Epidermal melanocyte (primary cell): ENCODE data around the gene NUP58.
"Not testable (repeated sequence)": the region's sequence is repeated elsewhere in the genome, so short reads cannot be mapped to it uniquely, and the experiment has no call there.

Experiments
- DNase-seq: peaks from one replicate; pipeline ENCODE4 v3.0.0; 2011; ENCODE audit warnings: low spot score; ENCODE audit not compliant: insufficient read length

NUP58 gene

DNA sequence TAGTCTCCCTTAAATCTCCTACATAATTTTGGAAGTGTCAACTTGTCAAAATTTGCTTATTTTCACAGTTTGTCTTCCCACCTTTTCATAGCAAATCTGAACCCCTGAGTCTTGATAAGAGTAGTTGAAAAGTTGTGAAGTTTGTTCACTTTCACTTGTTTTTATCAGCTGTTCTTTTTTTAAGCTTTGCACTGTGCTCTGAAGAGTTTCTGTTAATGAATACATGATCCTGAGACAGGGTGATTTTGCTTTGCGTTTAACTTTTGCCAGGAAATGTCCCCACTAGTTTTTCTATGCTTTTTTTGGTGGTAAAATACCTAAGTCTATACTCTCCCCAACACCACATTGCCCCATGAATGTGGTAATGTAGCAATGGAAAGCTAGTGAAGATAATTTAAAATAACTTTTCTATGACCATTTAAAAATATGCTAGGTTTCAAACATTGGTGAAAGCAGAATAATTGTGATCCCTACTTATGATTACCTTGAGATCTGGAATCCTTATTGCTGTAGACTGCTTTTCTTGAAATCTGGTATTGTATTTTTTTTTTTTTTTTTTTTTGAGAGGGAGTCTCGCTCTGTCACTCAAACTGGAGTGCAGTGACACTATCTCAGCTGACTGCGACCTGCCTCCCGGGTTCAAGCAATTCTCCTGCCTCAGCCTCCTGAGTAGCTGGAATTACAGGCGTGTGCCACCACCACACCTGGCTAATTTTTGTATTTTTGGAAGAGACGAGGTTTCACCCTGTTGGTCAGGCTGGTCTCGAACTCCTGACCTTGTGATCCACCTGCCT is 5.4 kb downstream of the NUP58 start:
- DNase-seq: no peak

DNA sequence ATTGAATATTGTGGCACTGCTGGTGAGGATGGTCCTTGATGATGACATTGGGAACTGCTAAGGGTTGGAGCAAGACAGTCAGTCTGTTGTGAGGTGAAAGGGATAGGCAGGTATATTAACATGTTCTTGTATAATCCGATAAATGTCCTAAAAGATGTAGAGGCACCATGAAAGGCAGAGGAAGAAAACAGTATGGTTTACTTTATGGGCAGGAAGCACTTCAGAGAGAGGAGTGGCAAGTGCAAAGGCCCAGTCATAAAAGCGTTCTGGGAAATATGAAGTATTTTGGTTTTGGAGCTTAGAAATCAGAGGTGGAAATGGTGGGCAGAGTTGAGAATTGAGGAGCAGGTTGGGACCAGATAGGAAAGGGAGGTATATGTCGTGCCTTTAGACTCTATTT is 9.5 kb downstream of the NUP58 start:
- no peak for DNase-seq

DNA sequence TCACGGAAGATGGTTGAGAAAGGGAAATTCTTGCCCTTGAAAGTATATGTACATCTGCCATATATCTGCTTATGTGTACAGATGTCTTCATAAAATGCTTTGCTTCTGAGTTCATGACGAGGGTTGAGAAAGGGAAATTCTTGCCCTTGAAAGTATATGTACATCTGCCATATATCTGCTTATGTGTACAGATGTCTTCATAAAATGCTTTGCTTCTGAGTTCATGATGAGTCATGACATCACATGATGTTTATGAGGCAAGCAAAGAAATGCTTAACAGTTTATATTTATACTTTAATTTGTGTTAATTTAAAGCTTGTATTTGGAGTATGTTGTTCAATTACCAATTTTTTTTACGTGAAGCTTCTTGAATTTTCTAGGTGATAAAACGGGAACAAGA is 17.5 kb downstream of the NUP58 start:
- not testable (repeated sequence) for DNase-seq

DNA sequence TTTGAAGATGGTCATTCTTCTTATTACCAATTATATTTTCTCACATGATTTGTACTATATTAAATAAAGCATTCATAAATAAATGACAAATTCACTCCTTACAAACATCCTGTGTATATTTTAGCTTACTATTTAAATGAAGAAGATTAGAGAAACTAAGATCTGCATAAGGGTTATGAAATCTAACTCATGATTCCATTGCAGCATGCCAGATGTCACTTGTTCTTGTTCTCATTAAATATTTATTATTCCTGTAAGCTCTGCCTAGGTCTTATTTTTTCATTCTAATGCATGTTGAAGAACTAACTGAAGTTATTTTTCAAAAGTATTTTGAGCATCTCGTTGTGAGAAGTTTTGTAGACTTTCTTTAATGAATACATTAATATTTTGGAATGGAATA is 18.3 kb downstream of the NUP58 start:
- DNase-seq: no peak

DNA sequence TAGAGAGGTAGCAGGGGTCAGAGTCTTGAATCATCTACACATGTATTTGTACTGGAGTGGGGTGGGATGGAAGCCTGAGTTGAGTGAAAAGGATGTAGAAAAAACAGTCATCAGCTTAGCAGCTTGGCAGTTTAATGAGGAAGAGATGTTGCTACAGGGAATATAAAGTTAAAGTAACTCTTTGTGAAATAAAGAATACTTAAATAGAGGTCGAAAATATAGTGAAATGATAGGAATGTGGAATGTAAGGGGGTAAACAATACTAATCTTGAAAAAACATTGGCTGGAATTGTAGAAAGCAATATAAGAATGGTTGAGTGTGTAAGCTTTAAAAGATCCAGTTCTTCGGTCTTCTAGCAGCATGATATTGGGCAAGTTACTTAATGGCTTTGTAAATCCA is 22.7 kb downstream of the NUP58 start:
- no peak for DNase-seq

DNA sequence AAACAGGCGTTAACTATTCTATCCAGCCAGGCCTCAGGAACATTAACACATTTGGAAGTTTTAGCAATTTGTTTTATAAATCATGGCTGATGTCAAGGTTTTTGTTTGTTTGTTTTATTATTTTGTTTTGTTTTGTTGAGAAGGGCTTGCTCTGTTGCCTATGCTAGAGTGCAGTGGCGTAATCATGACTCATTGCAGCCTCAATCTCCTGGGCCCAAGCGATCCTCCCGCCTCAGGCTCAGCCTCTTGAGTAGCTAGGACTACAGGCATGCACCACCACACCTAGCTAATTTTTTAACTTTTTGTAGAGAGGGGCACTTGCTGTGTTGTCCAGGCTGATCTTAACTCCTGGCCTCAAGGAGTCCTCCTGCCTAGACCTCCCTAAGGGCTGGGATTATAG is 28.3 kb downstream of the NUP58 start:
- DNase-seq: no peak

DNA sequence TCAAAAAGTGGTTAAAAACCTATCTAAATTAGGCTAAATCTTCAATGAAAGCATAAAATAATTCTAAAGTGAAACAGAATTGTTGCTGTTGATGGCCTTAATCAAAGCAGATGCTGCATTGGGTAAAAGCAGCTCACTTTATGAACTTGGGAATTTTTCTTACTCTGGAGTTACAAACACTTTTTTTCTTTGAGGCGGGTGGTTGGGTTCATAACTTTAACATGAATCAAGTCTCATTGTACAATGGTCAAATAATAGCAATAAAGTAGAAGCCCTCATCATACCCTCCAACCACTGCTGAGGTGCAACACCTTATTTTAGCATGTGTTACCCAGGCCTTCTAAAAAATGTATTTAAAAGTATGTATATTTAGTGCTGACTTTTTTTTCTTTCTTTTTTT is 29.1 kb downstream of the NUP58 start:
- DNase-seq: no peak

DNA sequence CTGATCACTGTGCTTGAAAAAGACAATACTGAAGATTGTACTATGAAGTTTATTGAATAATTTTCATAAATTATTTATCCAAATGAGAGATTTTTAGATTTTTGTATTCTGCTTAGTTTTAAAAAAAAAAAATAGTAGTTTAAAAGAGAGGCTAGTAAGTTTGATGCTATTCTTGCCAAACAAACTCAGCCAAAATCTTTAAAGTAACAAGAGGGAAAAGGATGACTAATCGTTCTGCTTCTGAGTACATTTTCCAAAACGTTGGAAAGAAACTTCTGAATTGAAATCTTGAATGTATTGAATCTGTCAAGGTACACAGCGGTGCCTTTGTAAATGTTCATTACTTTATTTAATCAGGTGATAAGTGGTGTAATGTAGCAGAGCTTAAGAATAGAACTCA is 34.4 kb downstream of the NUP58 start:
- DNase-seq: no peak

DNA sequence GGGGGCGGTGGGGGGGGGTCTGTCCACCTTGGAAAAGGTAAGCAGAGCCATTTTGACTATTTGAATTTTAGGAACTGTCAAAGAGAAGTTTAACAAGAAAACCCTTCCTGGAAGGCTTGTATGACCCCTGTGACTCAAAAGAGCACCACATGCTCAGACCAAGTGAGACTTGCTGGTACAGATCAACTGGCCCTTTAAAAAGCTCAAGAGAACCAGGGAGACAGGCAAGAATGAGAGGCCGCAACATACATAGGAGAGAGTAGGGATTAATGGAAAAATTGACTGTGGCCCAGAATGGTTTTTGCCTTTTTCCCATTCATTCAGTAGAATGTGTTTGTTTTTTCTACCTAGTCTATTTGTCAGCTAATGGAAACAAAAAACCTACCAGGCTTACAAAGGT is 44.2 kb downstream of the NUP58 start:
- DNase-seq: no peak

DNA sequence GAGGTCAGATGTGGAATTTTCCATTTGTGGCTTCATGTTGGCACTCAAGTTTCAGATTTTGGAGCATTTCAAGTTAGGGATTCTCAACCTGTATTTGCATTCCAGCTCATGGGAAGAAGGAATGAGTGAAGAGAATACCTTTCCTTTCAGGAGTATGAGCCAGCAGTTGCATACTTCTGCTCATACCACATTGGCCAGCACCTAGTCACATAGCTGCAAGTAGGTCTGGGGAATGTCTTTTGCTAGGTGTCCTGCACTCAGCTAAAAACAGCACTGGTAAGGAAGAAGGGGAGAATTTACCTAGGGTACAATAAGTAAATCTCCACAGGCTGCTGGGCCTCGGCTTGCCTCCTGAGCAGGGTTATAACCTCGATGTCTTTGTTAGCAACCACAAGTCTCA is 45.7 kb downstream of the NUP58 start:
- no peak for DNase-seq

DNA sequence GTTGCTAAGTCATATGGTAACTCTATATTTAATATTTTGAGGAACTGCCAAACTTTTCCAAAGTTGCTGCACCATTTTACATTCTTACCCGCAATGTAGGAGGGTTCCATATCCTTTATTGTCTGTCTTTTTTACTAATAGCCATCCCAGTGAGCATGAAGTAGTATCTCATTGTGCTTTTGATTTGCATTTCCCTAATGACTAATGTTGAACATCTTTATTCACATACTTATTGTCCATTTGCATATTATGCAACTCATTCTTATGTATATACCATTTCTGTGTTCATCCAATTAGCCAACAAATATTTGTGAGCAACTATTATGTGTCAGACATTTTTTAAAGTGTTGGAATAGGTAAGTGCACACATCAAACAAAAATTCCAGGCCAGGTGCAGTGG is 50.0 kb downstream of the NUP58 start:
- DNase-seq: no peak

DNA sequence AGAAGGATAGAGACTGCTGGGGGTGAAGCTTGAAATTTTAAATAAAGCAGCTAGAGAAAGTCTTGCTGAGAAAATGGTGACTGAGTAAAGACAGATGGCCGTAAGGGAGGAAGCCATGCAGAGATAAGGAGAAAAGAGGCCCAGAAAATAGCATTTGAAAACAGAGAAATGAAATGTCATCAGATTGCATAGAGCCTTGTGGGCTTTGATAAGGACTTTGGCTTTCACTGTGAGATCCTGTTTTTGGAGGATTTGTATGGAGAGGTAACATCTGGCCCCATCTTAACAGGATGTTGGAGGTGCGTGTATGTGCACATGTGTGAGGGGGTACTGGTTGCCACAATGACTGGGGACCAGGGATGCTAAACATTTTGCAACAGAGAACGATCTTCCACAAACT is 50.8 kb downstream of the NUP58 start:
- no peak for DNase-seq

DNA sequence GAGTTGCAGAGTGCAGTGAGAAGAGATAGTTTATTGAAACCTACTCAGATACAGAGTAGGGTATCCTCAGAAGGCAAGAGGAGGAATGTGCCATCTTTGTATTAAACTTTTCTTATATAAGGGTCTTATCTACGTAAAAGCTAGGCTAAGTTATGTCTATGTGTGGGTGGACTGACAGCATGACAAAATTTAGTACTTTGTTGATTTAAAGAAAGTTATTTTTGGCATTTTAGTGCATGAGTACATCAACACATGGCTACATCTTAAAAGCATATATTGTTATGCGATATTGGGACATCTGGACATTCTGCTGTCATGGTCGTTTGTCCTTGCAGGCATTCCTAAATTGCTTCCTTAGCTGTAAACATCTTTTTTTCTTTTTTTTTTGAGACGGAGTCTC is 51.4 kb downstream of the NUP58 start:
- no peak for DNase-seq

DNA sequence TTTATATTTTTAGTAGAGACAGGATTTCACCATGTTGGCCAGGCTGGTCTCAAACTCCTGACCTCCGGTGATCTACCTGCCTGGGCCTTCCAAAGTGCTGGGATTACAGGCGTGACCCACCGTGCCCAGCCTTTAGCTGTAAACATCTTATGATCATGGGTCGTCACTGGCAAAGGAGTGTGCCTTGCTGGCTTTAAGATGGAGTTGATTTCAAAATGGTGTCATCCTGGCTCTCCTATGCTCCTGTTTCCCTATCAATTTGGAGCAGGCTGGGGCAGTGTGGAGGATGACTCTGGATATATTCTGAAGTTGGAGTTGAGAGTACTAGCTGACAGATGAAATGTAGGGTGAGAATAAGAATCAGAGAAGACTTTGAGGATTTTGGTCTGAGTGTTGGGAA is 51.9 kb downstream of the NUP58 start:
- no peak for DNase-seq

DNA sequence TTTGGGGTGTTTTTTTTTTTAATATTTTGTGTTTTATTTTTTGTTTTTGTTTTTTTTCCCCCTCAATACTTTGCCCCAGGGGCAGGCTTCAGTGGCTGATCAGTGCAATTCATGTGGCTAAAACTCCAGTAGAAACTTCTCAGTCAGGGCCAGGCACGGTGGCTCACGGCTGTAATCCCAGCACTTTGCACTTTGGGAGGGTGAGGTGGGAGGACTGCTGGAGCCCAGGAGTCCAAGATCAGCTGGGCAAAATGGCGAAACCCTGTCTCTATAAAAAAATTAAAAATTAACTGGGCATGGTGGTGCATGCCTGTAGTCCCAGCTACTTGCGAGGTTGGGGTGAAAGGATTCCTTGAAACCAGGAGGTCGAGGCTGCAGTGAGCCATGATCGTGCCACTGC is 53.0 kb downstream of the NUP58 start:
- DNase-seq: no peak

DNA sequence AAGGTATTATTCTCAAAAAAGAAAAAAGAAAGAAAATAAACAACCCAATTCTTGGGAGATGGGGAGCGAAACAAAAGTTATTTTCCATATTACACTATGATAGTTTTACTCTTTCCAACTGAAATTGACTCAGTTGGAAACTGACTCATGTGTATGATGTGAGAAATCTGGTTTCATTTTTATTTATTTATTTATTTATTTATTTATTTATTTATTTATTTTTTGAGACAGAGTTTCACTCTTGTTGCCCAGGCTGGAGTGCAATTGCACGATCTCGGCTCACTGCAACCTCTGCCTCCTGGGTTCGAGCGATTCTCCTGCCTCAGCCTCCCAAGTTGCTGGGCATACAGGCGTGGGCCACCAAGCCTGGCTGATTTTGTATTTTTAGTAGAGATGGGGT is 59.0 kb downstream of the NUP58 start:
- DNase-seq: not testable (repeated sequence)

DNA sequence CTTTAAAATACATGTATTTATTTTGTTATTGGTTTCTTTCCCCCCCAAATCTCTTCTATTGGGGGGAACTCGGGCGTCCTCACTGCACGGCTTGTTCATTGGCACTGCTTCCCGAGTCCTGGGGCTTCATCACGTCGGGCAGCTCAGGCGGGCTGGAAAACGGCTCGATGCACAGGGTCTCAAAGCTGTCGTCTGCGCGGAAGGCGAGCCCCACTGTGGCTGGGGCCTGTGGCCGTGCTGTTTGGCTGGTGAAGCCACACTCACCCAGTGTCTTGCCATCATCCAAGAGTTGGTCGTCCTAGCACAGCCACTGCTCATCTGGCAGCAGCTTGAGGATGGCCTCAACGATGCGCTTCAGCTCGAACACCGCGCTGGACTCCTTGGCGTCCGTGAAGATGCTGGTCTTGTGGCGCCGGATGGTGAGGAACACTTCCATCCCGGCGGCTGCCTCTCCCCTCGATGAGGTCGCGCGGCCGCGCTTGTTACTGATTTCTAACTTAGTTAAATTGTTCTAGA is 64.4 kb downstream of the NUP58 start:
- no peak for DNase-seq

DNA sequence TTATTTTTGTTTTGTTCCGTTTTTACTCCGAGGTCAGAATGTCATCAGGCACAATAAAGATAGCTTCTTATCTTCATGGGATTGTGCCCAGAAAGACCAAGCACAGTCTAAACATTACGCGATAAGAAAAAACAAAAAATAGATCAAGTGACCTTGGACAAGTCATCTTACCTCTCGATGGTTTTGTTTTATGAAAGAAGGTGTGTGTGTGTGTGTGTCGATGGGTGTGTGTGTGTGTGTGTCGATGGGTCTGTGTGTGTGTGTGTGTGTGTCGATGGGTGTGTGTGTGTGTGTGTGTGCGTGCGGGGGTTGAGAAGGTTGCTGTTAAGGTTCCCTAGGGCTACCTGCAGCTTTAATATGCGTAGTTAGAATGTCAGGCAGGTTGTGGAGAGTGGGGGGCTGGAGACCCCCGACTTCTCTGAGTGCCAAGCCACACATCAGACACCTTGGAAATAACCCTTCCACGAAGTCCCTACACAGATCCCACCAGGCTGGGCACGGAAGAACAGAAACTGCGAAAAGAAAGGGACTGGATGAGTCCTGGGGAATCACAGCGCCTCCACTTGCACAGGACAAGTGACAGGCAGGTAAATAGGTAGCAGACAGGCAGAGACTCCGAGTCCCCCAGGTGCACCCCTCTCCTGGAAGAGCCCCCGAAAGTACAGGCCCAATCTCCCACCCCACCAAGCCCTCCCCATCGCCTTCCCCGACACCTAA is 69.9 kb downstream of the NUP58 start:
- no peak for DNase-seq

DNA sequence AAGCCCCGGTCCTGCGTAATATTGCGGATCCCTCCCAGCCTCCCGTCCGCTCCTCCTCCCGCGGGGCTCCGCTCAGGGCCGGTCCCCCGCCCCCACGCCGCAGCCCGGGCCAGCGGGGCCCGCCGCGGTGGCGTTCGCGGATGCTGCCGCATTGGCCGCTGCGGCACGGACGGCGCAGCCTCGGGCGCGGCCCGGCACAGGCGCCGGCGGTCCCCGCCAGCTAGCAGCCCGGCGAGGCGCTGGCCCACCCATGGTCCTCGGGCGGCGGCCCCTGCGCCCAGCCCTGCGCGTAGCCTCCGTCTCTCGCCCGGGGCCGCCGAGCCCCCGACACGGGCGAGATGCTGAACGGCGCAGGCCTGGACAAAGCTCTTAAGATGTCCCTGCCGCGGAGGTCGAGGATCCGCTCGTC is 70.5 kb downstream of the NUP58 start, which contains the start of gene ATP8A2:
Gene ATP8A2, plus strand, starts transcription at position 100 of the 409 bp plus-strand sequence. Its CDS starts 239 bp downstream, at position 339.
- no peak for DNase-seq

DNA sequence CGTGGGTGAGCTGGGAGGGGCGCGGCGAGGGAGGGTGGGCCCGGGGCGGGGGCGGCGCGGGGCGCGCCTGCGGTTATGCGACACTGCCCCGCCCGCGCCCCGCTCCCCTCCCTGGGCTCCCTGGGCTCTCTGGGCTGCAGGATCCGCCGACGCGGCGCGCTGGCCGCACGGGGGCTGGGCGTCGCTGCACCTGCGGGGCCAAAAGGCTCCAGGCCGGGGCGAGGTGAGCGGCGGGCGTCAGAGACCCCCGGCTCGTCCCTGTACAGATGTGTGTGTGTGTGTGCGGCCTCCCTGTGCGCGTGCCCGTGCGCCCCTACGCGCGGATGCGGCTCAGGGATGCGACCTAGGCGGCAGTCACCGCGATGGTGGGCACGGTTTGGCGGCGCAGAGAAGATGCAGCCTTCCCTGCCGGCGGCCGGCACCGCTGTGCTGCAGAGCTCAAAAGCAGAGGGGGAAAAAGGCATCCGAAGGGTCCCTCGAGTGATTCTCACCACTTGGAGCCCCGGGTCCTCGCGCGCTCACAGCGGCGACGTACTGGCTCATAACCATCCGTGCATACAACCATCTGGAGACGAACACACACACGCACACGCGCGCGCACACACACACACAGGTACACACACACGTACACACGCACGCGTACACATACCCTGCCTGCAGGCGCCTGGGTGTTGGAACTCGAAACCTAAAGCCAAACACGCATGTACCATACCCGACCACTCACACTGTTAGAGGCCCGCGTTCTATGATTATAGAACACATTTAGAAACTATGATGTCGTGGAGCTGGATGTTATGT is 71.1 kb downstream of the NUP58 start:
- DNase-seq: no peak

DNA sequence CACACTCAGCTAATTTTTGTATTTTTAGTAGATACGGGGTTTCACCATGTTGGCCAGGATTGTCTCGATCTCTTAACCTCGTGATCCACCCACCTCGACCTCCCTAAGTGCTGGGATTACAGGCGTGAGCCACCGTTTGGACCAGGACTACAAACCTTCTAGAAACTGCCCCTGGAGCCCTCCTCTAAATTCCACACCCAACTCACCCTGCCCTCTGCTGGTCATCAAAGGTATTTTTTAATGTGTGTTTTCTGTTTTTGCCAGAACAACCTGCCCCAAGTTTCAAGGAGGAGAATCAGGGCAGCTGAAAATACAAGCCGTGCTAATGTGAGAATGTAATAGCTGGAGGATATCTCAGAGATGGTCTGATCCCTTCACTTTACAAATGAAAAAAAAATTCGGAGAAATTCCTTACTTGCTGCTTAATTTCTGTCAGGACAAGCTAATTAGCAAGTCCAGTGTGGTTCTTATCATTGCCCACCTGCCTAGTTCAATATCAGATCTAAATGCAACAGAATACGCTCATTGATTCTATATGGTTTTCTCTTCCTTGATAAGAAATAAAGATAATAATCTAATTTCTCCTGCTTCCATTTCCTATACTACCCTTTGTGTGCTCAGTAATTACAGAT is 74.4 kb downstream of the NUP58 start:
- DNase-seq: peak; percentile 46
